RCC 7860 (cell line): ENCODE data around the gene NPHP4.

Experiments used
- DNase-seq: peaks from one replicate; pipeline ENCODE4 v3.0.0-alpha.2; 2015; ENCODE audit warnings: low spot score
- FAIRE-seq: peaks from 2 replicates; lab custom pipeline; 2012; peaks lifted over from hg19 to GRCh38; lab: Jason Lieb, UNC

Gene NPHP4

DNA sequence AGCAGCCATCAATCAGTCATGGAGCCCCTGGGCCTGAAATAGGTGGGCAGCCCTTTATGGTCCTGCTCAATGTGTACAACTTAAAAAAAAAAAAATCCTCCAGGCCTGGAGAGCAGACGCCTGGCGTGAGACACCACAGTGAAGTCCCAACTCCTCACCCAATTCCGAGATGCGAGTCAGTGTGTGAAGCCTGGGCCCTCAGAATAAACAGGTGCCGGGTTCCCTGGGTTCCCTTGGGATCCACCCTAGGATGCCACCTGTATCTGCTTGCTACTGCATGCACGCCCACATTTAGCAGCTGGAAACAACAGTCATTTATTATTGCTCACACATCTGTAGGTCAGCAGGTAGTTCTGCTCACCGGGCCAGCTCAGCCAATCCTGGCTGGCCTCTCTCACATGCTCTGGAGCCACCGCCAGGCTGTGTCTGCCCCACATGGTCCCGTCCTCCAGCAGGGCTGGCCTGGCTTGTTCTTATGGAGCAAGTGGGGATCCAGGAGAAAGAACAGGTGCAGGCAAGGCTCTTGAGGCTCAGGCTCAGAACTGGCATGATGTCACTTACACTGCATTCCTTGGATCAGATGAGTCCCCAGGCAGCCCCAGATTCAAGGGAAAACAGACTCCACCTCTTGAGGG is 172.7 kb downstream of the NPHP4 start:
- FAIRE-seq = no peak
- DNase-seq = no peak

DNA sequence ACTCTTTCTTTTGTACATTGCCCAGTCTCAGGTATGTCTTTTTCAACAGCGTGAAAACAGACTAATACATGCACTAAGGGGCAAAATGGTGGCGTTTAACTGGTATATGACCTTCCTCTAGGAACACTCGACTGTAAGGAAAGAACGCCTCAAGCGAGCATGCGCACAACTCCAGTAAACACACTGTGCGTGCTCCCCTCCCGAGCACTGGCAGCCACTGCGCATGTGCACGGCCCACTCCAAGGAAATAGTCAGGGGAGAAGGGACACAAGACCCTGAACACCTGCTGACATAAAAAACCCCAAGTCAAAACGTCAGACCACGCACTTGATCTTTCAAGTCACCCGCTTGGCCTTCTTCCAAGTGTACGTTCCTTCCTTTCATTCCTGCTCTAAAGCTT is 173.5 kb downstream of the NPHP4 start:
- FAIRE-seq (no peak), DNase-seq (no peak)

- no peak for DNase-seq
- no peak for FAIRE-seq
Observed at GRCh38 chr1:5815716-5816115, 176.5 kb downstream of the NPHP4 start.

- DNase-seq = no peak
- FAIRE-seq = no peak
Observed at GRCh38 chr1:5815211-5815610, 177.0 kb downstream of the NPHP4 start.

DNA sequence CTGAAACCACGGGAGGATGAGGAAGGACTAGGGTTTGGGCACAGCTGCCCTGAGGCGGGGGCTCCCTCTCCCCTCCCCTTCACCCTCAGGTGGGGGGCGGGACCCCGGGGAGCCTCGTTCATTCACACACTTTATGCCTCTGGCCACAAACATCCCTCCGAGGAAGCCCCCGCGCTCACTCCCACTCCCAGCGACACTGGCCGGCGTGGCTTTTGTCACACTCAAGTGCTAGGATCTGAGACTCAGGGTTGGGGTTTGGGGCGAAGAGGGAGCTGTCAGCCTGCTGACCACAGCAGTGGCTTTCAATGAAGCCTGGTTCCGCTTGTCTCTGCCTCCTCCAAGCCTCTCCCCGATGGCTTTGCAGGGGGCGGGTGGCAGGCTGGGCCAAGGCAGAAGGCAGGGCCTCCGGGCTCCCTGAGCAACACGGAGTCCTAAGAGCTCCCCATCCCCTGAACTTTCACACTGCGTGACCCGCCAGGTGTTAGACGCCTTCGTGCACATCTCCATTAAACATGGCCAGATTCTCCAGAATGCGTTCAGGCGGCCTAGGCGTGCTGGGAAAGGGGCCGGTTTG is 178.1 kb downstream of the NPHP4 start:
- FAIRE-seq (no peak), DNase-seq (no peak)

DNA sequence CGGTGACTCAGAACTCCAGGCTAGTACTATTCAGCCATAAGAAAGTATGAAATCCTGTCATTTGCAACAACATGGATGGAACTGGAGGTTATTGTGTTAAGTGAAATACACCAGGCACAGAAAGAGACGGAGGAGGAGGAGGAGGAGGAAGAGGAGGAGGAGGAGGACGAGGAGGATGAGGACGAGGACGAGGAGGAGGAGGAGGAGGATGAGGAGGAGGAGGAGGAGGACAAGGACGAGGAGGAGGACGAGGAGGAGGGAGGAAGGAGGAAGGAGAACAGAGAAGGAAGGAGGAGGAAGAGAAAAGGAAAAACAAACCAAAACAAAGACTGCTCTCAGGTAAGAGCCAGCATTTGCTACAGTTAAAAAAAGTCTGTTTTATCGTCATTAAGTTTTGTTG is 178.7 kb downstream of the NPHP4 start:
- no peak for DNase-seq
- no peak for FAIRE-seq
